Peyer's patch (tissue), 4 donors: Measurements from ENCODE around the gene PLA2G2D. TPM values are rescaled to one million over a fixed set of nuclear protein-coding genes. Genes with fewer than 3 reads are reported as not detected.

Source experiments
- DNase-seq, 3 donors: peaks; one replicate each; pipeline ENCODE4 v3.0.0-alpha.2; 2017 to 2019
- H3K27ac ChIP-seq, 4 donors: fragments of 200-600 bp; sonication (generic); one replicate each; pipeline ENCODE4 v1.5.1; 2016 to 2019
- H3K27me3 ChIP-seq, 2 donors: fragments of 200-600 bp; sonication (generic); one replicate each; pipeline ENCODE4 v1.5.1; 2019
- H3K36me3 ChIP-seq, 3 donors: fragments of 200-600 bp; sonication (generic); one replicate each; pipeline ENCODE4 v1.5.1; 2016 to 2019
- H3K4me1 ChIP-seq, 4 donors: fragments of 200-600 bp; sonication (generic); one replicate each; pipeline ENCODE4 v1.5.1; 2016 to 2019
- H3K4me3 ChIP-seq, 4 donors: fragments of 200-600 bp; sonication (generic); 1 replicate in 3 of 4; 2 replicates in 1 of 4; pipeline ENCODE4 v1.5.1; 2016 to 2019; ENCODE audit warnings: mild to moderate bottlenecking in 1 of 4
- H3K9me3 ChIP-seq, 4 donors: fragments of 200-600 bp; sonication (generic); one replicate each; pipeline ENCODE4 v1.5.1; 2016 to 2019; ENCODE audit warnings: mild to moderate bottlenecking in 1 of 4
- POLR2A ChIP-seq, 2 donors: fragments of 450-650 bp; IDR thresholded peaks; one replicate each; pipeline ENCODE4 v1.5.1; 2017; ENCODE audit warnings: antibody characterized with exemption in 2 of 2, mild to moderate bottlenecking in 2 of 2, moderate library complexity in 2 of 2
- total RNA-seq, 4 donors: library from RNA; depleted of rRNA; stranded (reverse); fragments of >200 nt; gene quantifications; one replicate each; pipeline ENCODE4 v1.1.0, GENCODE V29; 2016
- TF ChIP-seq, protein P1 (sequence below), 6 experiments: fragments of 450-650 bp in 4 of 6; fragments of 200-600 bp in 2 of 6; sonication (generic) in 1 of 6; IDR thresholded peaks; one replicate each; pipeline ENCODE4 v1.5.1; 2017 to 2019; ENCODE audit warnings: antibody characterized with exemption in 6 of 6, mild to moderate bottlenecking in 3 of 6, moderate library complexity in 1 of 6

The PLA2G2D gene
- total RNA-seq, 4 donors from 2014 or later = 0.40 TPM; not detected in 3

DNA sequence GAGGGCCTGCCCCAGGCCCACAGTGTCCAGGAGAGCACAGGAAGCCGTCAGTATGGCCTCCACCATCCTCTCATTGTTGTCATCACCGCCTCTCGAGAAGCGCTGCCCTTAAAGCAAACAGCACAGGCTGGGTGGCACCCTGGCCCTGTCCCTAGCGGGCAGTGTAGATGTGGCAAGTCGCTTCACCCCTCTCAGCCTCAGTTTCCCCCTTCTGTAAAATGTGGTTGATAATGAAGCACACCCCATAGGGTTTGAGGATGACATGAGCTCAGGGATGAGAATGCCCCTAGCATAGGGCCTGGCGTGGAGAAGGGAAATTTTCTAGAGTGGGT is 33.2 kb upstream of the PLA2G2D start:
- Histone ChIP-seq H3K9me3 (no peaks in the 10 kb centered on the region), H3K27ac (peak overlapping the region in 2 of 4 donors; percentile 6 to 59), H3K27me3 (no peaks in the 10 kb centered on the region), H3K4me3 (peak overlapping the region in 3 of 4 donors; percentile 34 to 45 (median 43)), H3K36me3 (no peaks in the 10 kb centered on the region), H3K4me1 (peaks cover 0 to 10% (median 3%) of the 10 kb centered on the region in 4 donors)
- TF ChIP-seq, protein P1, sequence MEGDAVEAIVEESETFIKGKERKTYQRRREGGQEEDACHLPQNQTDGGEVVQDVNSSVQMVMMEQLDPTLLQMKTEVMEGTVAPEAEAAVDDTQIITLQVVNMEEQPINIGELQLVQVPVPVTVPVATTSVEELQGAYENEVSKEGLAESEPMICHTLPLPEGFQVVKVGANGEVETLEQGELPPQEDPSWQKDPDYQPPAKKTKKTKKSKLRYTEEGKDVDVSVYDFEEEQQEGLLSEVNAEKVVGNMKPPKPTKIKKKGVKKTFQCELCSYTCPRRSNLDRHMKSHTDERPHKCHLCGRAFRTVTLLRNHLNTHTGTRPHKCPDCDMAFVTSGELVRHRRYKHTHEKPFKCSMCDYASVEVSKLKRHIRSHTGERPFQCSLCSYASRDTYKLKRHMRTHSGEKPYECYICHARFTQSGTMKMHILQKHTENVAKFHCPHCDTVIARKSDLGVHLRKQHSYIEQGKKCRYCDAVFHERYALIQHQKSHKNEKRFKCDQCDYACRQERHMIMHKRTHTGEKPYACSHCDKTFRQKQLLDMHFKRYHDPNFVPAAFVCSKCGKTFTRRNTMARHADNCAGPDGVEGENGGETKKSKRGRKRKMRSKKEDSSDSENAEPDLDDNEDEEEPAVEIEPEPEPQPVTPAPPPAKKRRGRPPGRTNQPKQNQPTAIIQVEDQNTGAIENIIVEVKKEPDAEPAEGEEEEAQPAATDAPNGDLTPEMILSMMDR (IDR thresholded peaks at IDR 0.05) = no peak
- TF ChIP-seq POLR2A (IDR thresholded peaks at IDR 0.05) = no peak
- DNase-seq = no peak

DNA sequence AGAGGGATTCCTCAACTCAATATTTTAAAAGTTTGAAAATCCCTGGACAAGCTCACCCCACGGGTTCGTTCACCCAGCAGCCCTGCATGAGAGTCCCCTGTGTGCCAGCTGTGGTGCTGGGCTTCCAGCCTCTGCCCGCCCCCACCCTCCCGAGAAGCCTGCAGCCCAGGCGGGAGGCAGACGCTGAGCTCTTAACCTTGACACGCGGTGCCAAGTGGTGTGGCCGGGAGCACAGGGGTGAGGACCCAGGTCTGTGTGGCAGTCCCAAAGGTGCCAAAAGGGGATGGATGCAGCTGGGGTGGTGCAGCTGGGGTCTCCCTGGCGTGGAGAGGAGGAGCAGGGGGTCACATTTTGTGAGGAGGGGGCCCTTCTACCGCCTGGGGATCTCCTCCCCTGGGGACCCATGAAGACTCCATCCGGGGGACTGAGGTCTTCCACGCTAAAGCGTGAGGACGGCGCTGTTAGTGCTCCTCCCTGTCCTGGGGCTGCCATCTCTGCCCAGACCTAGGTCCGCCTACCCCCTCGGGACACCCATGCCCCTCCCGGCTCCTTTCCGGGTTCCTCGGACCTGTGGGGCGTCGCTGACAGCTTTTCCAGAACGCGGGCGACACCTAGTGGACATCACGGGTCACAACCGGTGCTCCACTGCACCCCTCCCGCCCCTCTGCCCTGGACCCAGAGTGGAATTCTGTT is 32.7 kb upstream of the PLA2G2D start:
- Histone ChIP-seq H3K4me1 (peaks cover 0 to 10% (median 3%) of the 10 kb centered on the region in 4 donors), H3K27me3 (no peaks in the 10 kb centered on the region), H3K4me3 (peak overlapping the region; percentile 34 to 45 (median 39)), H3K9me3 (no peaks in the 10 kb centered on the region), H3K36me3 (no peaks in the 10 kb centered on the region), H3K27ac (peak overlapping the region in 2 of 4 donors; percentile 49 to 59)
- peak; percentile 80 to 92 (median 86) for DNase-seq
- no peak for TF ChIP-seq POLR2A (IDR thresholded peaks at IDR 0.05)
- TF ChIP-seq, protein P1 (IDR thresholded peaks at IDR 0.05) = peak; percentile 80 to 96 (median 92)

DNA sequence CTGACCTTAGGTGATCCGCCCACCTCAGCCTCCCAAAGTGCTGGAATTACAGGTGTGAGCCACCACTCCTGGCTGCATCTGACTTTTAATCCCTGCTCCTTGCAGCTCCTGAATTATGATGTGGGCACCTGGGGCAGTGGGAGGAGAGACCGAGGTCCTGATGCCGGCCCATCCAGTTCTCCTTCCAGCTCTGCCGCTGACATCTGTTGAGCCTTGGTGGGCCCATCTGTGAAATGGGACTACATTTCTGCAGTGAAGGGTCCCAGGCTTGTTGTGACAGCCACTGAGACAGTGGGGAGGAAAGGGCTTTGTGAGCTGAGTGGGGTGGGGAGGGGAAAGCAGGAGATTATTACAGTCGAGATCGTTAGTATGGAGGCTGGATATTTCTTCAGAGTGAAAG is 31.6 kb upstream of the PLA2G2D start:
- Histone ChIP-seq H3K4me1 (peaks cover 0 to 10% (median 3%) of the 10 kb centered on the region in 4 donors), H3K27me3 (no peaks in the 10 kb centered on the region), H3K9me3 (no peaks in the 10 kb centered on the region), H3K27ac (no peak overlapping the region), H3K4me3 (no peak overlapping the region), H3K36me3 (no peaks in the 10 kb centered on the region)
- DNase-seq = no peak
- no peak for TF ChIP-seq POLR2A (IDR thresholded peaks at IDR 0.05)
- TF ChIP-seq, protein P1 (IDR thresholded peaks at IDR 0.05) = no peak

DNA sequence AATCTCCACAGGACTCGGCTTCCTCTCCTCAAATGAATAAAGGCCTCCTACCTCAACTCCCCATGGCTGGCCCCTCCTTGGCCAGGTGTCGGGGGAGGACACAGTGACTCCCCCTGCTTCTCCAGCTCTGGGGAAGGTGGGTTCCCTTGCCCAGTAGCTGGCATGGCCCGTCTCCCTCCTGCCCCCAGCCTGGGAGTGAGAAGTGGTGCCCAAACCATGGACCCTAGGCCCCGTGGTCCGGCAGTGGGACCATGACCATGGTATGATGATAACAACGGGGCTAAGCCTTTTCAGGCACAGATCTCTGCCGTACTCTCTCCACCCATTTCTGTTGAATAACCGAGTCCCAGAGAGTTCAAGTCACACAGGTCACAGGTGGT is 31.0 kb upstream of the PLA2G2D start:
- no peak overlapping the region for H3K4me3 ChIP-seq
- H3K27ac ChIP-seq = no peak overlapping the region
- no peaks in the 10 kb centered on the region for H3K27me3 ChIP-seq
- no peak for DNase-seq
- H3K4me1 ChIP-seq = peaks cover 0 to 10% (median 3%) of the 10 kb centered on the region in 4 donors
- H3K9me3 ChIP-seq = no peaks in the 10 kb centered on the region
- no peaks in the 10 kb centered on the region for H3K36me3 ChIP-seq
- TF ChIP-seq, protein P1 (IDR thresholded peaks at IDR 0.05) = no peak
- no peak for TF ChIP-seq POLR2A (IDR thresholded peaks at IDR 0.05)

DNA sequence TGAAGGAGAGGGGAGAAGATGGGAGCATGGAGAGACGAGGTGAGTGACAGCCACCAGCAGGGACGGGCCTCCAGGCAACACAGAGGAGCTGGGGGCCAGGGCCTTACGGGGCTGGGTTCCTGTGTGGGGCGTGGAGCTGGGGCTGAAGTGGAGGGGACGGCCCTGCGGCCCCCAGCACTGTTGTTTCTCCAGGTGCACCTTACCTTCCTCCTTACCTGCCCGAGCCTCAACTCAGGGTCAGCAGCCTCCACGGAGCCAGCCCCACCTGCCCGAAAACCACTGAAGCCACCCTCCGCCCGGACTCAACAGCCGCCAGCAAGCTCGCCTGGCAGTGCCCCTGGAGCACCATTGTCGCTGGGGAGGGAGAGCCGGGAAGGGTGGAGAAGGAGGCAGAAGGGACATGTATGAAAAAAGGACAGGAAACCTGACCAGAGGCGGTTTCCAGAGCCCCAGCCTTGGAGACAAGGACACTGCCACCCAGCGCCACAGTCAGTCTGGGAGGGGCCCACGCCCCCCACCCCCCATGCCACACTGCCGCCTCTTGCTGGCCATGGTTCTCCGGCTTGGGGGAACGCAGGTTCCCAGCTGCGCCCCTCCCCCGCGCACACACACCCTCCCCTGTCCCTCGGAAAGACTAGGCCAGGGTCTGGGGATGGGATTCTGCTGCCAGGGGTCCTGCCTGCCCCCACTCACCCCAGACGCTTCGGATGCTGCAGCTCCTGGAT is 30.4 kb upstream of the PLA2G2D start:
- Histone ChIP-seq H3K36me3 (no peaks in the 10 kb centered on the region), H3K4me3 (no peak overlapping the region), H3K9me3 (no peaks in the 10 kb centered on the region), H3K4me1 (peaks cover 0 to 10% (median 3%) of the 10 kb centered on the region in 4 donors), H3K27ac (no peak overlapping the region), H3K27me3 (no peaks in the 10 kb centered on the region)
- no peak for DNase-seq
- TF ChIP-seq POLR2A (IDR thresholded peaks at IDR 0.05) = no peak
- TF ChIP-seq, protein P1 (IDR thresholded peaks at IDR 0.05) = no peak
